ENCODE measurements around the gene MORN1. TPM values are rescaled to one million over a fixed set of nuclear protein-coding genes. Genes with fewer than 3 reads are reported as not detected.

MORN1 gene
- total and polyA plus RNA-seq, 9 of the 15 experiments (the other 6 are each of a cell fraction or from before 2014, with no cell fraction given) = 0.24 to 9.3 (median 4.2) TPM

GRCh38 chr1:2431103-2431502, 39.7 kb upstream of the MORN1 start:
- FAIRE-seq (no peak), DNase-seq (ENCODE audit: extremely low read depth in 1 of 4, low spot score in 3 of 4) (no peak), ATAC-seq (no peak)
- H4K20me1 ChIP-seq (replicated peaks; ENCODE audit: control insufficient read depth, insufficient read depth, low read length) = no peaks in the 10 kb centered on the region
- intact Hi-C loops (cut with micrococcal nuclease) (no loop called here), in situ Hi-C loops (cut with MboI) (no loop called here)
- H2AFZ ChIP-seq (ENCODE audit: low read depth, low read length) = no peak overlapping the region
- TF ChIP-seq TEAD1 (CRISPR knock-in tag; IDR thresholded peaks at IDR 0.05) (no peak), HDAC2 (IDR thresholded peaks at IDR 0.05) (no peak), ZKSCAN8 (CRISPR knock-in tag; IDR thresholded peaks at IDR 0.05) (no peak), DMBX1 (CRISPR knock-in tag; IDR thresholded peaks at IDR 0.05; ENCODE audit: borderline replicate concordance) (no peak), MAX (CRISPR knock-in tag; IDR thresholded peaks at IDR 0.05) (no peak), ASH1L (IDR thresholded peaks at IDR 0.05; ENCODE audit: borderline replicate concordance, low read depth, partially characterized antibody) (no peak), HMG20B (CRISPR knock-in tag; IDR thresholded peaks at IDR 0.05) (no peak), ZNF780A (CRISPR knock-in tag; IDR thresholded peaks at IDR 0.05) (no peak), RBM17 (IDR thresholded peaks at IDR 0.05; ENCODE audit: borderline replicate concordance, low read depth, low read length) (no peak), ZNF324 (CRISPR knock-in tag; IDR thresholded peaks at IDR 0.05) (no peak), NONO (IDR thresholded peaks at IDR 0.05; ENCODE audit: low read depth in 2 of 2, low read length in 1 of 2) (no peak), VEZF1 (CRISPR knock-in tag; IDR thresholded peaks at IDR 0.05) (no peak), HES1 (IDR thresholded peaks at IDR 0.05; ENCODE audit: low read depth) (no peak), FIP1L1 (IDR thresholded peaks at IDR 0.05; ENCODE audit: low read depth, low read length, poor library complexity, severe bottlenecking) (no peak), POLR2AphosphoS5 (IDR thresholded peaks at IDR 0.05; ENCODE audit: control insufficient read depth, insufficient read depth, low read depth, low read length) (no peak), ZNF436 (CRISPR knock-in tag; IDR thresholded peaks at IDR 0.05) (no peak), NCOA2 (IDR thresholded peaks at IDR 0.05; ENCODE audit: partially characterized antibody in 2 of 2) (no peak)
- peaks cover 20 to 75% of the 10 kb centered on the region in 2 experiments; a peak in 4 of 5 replicates for H3K27me3 ChIP-seq (ENCODE audit: control insufficient read depth in 2 of 2, insufficient read depth in 2 of 2, low read length in 2 of 2)
- no TSS peak for BruUV-seq (replicated peaks)
- 1% methylated on average over 16 of the region's 16 CpGs for WGBS (ENCODE audit: insufficient coverage, low coverage, missing lambda C conversion rate)
- H3K4me1 ChIP-seq (replicated peaks in 1 of 2; ENCODE audit: control insufficient read depth in 2 of 2, insufficient read depth in 2 of 2, low read length in 2 of 2) = peaks cover 0 to 42% of the 10 kb centered on the region in 2 experiments; a peak in 2 of 5 replicates
- no peaks in the 10 kb centered on the region for H3K79me2 ChIP-seq (ENCODE audit: control insufficient read depth, insufficient read depth, low read length)
- ChIA-PET CTCF (ENCODE audit: low intra/inter-chr PET ratio) (no interaction called here), POLR2A (interaction anchor here (0.6 to 1.7 kb wide), 2 partner anchors 10 to 112 kb away, joined by 3 to 8 read pairs; no protein-coding TSS in a partner anchor)
- H3K4me2 ChIP-seq (ENCODE audit: insufficient read depth, low read length) = no peak overlapping the region
- no peaks in the 10 kb centered on the region for H3K9me1 ChIP-seq (ENCODE audit: control insufficient read depth, insufficient read depth, low read length)
- H3K4me3 ChIP-seq = no peak overlapping the region
- H3K9ac ChIP-seq (ENCODE audit: insufficient read depth in 1 of 2, low read depth in 2 of 2, low read length in 2 of 2) = no peak overlapping the region
- no peaks in the 10 kb centered on the region for H3K36me3 ChIP-seq (ENCODE audit: control insufficient read depth, insufficient read depth, low read length)
- H3K27ac ChIP-seq (ENCODE audit: extremely low read depth, low read depth, low read length) = no peak overlapping the region
- 0 out of 2 replicates have a peak, but pooled peaks cover 5% of the 10 kb centered on the region for H3K9me3 ChIP-seq (replicated peaks; ENCODE audit: control insufficient read depth, insufficient read depth, low read depth, low read length)

All from K562 (cell line).